Neural progenitor cell (in vitro differentiated cells): Measurements from ENCODE around the gene FAM89B. TPM values are rescaled to one million over a fixed set of nuclear protein-coding genes. Genes with fewer than 3 reads are reported as not detected.

Source experiments
- DNase-seq: peaks from one replicate; pipeline ENCODE4 v3.0.0-alpha.2; 2016; ENCODE audit warnings: low spot score
- H2AFZ ChIP-seq: fragments of 200-600 bp; sonication (generic); replicated peaks from 2 replicates; pipeline ENCODE4 v1.6.1; 2016; ENCODE audit warnings: antibody characterized with exemption
- H3F3A ChIP-seq: fragments of 200-600 bp; sonication (generic); 2 replicates; pipeline ENCODE4 v1.6.1; 2016; ENCODE audit warnings: antibody characterized with exemption, low read depth
- H3K27ac ChIP-seq: fragments of 200-600 bp; sonication (generic); 2 replicates; pipeline ENCODE4 v1.5.1; 2016; ENCODE audit warnings: mild to moderate bottlenecking
- H3K27me3 ChIP-seq: fragments of 200-600 bp; sonication (generic); 2 replicates; pipeline ENCODE4 v1.6.1; 2016; ENCODE audit warnings: mild to moderate bottlenecking, moderate library complexity
- H3K36me3 ChIP-seq: fragments of 200-600 bp; sonication (generic); 2 replicates; pipeline ENCODE4 v1.5.1; 2016
- H3K4me1 ChIP-seq: fragments of 200-600 bp; sonication (generic); 2 replicates; pipeline ENCODE4 v1.6.1; 2016; ENCODE audit warnings: mixed run types
- H3K4me2 ChIP-seq: fragments of 200-600 bp; sonication (generic); 2 replicates; pipeline ENCODE4 v1.6.1; 2016
- H3K4me3 ChIP-seq: fragments of 200-600 bp; sonication (generic); 2 replicates; pipeline ENCODE4 v1.5.1; 2016
- H3K79me2 ChIP-seq: fragments of 200-600 bp; sonication (generic); 2 replicates; pipeline ENCODE4 v1.6.1; 2016; ENCODE audit warnings: low read depth
- H3K9ac ChIP-seq: fragments of 200-600 bp; sonication (generic); 2 replicates; pipeline ENCODE4 v1.6.1; 2016
- H3K9me3 ChIP-seq: fragments of 200-600 bp; sonication (generic); 2 replicates; pipeline ENCODE4 v1.5.1; 2016; ENCODE audit warnings: low read depth
- H4K20me1 ChIP-seq: fragments of 200-600 bp; sonication (generic); 2 replicates; pipeline ENCODE4 v1.6.1; 2016; ENCODE audit warnings: low read depth
- H3K27ac Mint-ChIP-seq: 3 replicates; pipeline ENCODE4 v1.8.0; 2021; ENCODE audit warnings: mixed read lengths
- H3K27me3 Mint-ChIP-seq: 2 replicates; pipeline ENCODE4 v1.8.0; 2022; ENCODE audit warnings: low read depth, mild to moderate bottlenecking, inconsistent platforms, moderate library complexity, mixed read lengths; ENCODE audit not compliant: insufficient read depth
- H3K36me3 Mint-ChIP-seq: 3 replicates; pipeline ENCODE4 v1.8.0; 2021; ENCODE audit warnings: mixed read lengths
- H3K4me1 Mint-ChIP-seq: 3 replicates; pipeline ENCODE4 v1.8.0; 2021; ENCODE audit warnings: mixed read lengths
- H3K4me3 Mint-ChIP-seq: 3 replicates; pipeline ENCODE4 v1.8.0; 2021; ENCODE audit warnings: mild to moderate bottlenecking, moderate library complexity, mixed read lengths
- H3K9me3 Mint-ChIP-seq: 3 replicates; pipeline ENCODE4 v1.8.0; 2020; ENCODE audit warnings: mixed read lengths
- EZH2 ChIP-seq: fragments of 200-600 bp; sonication (generic); IDR thresholded peaks from 2 replicates; pipeline ENCODE4 v1.6.1; 2017; ENCODE audit warnings: antibody characterized with exemption, mild to moderate bottlenecking, moderate library complexity
- EZH2phosphoT487 ChIP-seq: fragments of 200-600 bp; sonication (generic); IDR thresholded peaks from 2 replicates; pipeline ENCODE4 v1.6.1; 2017; ENCODE audit warnings: antibody characterized with exemption
- total RNA-seq: library from RNA; depleted of rRNA; stranded (reverse); fragments of >200 nt; gene quantifications from 2 replicates; pipeline ENCODE4 v1.2.3, GENCODE V29; 2015; ENCODE audit warnings: low replicate concordance
- TF ChIP-seq, protein P1 (sequence below): fragments of 200-600 bp; sonication (generic); IDR thresholded peaks from 2 replicates; pipeline ENCODE4 v1.5.1; 2017; ENCODE audit warnings: antibody characterized with exemption, mild to moderate bottlenecking

FAM89B gene
- total RNA-seq, 1 donor from 2014 or later, result 11.7 TPM

DNA sequence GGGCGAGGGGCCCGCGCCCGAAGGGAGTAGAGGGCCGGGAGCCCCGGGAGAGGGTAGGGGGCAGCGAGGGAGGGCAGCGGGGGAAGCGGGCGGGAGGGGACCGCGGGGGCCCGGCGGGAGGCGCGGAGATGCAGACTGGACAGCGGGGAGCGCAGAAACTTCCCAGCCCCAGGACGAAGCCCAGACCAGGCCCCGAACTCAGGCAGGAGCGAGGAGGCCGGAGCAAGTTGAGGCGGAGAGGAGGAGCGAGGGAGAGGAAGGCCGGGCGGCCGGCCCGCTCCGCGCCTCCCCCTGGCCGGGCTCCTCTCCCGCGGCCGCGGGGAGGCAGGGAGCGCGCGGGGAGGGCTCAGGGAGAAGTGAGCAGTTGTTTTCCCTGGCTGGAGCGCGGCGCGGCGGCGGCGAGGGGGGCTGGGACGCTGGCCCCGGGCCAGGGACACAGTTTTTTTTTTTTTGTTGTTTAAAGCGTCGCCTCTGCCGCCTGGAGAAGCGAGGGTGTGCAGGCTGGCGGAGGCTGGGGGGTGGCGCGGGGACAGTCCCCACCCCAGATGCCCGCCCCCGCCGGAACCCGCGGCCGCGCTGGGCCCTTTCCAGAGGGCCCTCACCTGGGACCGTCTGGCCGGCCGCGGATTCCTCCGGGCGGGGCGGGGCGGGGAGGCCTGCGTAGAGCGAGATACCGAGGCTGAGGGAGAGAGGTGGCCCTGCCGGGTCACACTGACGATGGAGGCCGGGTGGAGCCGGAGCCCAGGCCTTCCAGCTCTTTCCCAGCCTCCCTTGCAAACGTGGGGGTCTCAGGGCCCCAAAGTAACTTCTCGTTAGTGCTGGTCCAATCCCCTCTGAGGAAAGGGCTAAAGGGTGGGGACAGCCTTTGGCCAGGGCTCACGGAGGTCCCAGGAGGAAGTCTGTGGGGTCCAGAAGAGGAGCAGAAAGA, 14.1 kb upstream of the FAM89B start, which contains the start of gene LTBP3:
Gene LTBP3 (minus strand): TSS at position 358 of the 928 bp plus-strand sequence. CDS start 400 bp downstream, outside the sequence.
- Mint-ChIP-seq H3K4me1 (peaks cover 62% of the 10 kb centered on the region), H3K36me3 (no peaks in the 10 kb centered on the region), H3K27ac (peak within 1 kb of the TSS; percentile 79), H3K4me3 (peak within 1 kb of the TSS; percentile 86), H3K27me3 (peaks cover 17% of the 10 kb centered on the region), H3K9me3 (no peaks in the 10 kb centered on the region)
- no peak within 1 kb of the TSS for H3K27ac ChIP-seq
- no peaks in the 10 kb centered on the region for H4K20me1 ChIP-seq
- H3K4me1 ChIP-seq, result peaks cover 39% of the 10 kb centered on the region
- H3K9me3 ChIP-seq, result no peaks in the 10 kb centered on the region
- peak within 1 kb of the TSS; percentile 96 for H3K4me2 ChIP-seq
- TF ChIP-seq EZH2, result peak; percentile 46
- TF ChIP-seq EZH2phosphoT487, result no peak
- peak; percentile 69 for DNase-seq
- no peak within 1 kb of the TSS for H2AFZ ChIP-seq
- H3K36me3 ChIP-seq, result no peaks in the 10 kb centered on the region
- H3K9ac ChIP-seq, result no peak within 1 kb of the TSS
- H3K4me3 ChIP-seq, result peak within 1 kb of the TSS; percentile 71
- H3K79me2 ChIP-seq, result no peaks in the 10 kb centered on the region
- peaks cover 45% of the 10 kb centered on the region for H3F3A ChIP-seq
- H3K27me3 ChIP-seq, result peaks cover 66% of the 10 kb centered on the region

DNA sequence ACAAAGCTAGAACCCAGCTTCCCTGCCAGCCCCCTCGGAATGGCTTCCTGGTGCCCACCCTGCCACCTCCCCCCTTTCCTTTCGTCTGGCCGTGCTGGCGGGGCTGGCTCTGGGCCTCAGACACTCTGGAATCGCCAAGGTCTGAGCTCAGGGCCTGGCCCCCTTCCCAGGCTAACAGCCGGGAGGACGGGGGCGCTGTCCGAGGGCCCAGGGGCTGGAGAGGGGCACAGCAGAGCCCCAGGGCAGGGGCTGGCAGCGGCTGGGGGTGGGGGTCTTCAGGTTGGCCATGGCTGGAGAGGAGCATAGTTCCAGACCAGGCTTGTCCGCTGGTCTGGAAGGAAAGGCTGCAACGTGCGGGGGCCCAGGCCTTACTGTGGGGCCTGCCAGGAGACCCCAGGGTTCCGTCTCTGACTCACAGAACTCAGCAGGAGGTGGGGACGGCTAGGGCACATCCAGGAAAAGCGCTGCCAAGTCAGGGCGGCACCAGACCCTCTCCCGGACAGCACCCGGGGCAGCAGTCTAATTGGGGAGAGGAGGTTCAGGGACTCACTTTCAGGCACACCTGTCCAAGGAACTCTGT, 13.3 kb upstream of the FAM89B start:
- DNase-seq, result no peak
- Histone ChIP-seq H3K4me2 (peak overlapping the region; percentile 96), H3K79me2 (no peaks in the 10 kb centered on the region), H4K20me1 (no peaks in the 10 kb centered on the region), H3K36me3 (no peaks in the 10 kb centered on the region), H3K27me3 (peaks cover 59% of the 10 kb centered on the region), H3K4me1 (peaks cover 32% of the 10 kb centered on the region), H3K9ac (no peak overlapping the region), H3K9me3 (no peaks in the 10 kb centered on the region), H3K4me3 (peak overlapping the region; percentile 71), H3K27ac (no peak overlapping the region), H3F3A (peaks cover 41% of the 10 kb centered on the region), H2AFZ (no peak overlapping the region)
- no peak overlapping the region for H3K27ac Mint-ChIP-seq
- TF ChIP-seq, protein P1, sequence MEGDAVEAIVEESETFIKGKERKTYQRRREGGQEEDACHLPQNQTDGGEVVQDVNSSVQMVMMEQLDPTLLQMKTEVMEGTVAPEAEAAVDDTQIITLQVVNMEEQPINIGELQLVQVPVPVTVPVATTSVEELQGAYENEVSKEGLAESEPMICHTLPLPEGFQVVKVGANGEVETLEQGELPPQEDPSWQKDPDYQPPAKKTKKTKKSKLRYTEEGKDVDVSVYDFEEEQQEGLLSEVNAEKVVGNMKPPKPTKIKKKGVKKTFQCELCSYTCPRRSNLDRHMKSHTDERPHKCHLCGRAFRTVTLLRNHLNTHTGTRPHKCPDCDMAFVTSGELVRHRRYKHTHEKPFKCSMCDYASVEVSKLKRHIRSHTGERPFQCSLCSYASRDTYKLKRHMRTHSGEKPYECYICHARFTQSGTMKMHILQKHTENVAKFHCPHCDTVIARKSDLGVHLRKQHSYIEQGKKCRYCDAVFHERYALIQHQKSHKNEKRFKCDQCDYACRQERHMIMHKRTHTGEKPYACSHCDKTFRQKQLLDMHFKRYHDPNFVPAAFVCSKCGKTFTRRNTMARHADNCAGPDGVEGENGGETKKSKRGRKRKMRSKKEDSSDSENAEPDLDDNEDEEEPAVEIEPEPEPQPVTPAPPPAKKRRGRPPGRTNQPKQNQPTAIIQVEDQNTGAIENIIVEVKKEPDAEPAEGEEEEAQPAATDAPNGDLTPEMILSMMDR, result no peak
- TF ChIP-seq EZH2phosphoT487 (no peak), EZH2 (no peak)
- H3K4me3 Mint-ChIP-seq, result peak overlapping the region; percentile 80
- H3K36me3 Mint-ChIP-seq, result no peaks in the 10 kb centered on the region
- peaks cover 20% of the 10 kb centered on the region for H3K27me3 Mint-ChIP-seq
- peaks cover 62% of the 10 kb centered on the region for H3K4me1 Mint-ChIP-seq
- H3K9me3 Mint-ChIP-seq, result no peaks in the 10 kb centered on the region

DNA sequence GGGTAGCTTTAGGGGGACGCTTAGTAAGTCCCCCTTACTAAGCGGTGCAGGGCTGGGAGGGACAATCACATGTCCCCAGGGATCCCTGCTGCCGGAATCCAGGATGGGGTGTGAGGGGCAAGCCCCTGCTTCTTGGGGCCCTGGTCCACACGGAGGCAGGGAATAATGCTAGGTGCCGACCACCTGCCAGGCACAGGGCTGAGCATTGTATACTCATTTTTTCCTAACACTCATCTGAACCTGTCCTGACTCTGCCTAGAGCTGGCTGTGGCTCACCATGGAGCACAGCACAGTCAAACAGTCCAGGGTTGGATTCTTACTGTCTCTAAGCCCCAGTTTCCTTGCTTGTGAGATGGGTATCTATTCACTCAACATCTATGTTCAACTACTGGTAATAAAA, 12.8 kb upstream of the FAM89B start:
- TF ChIP-seq, protein P1, result no peak
- TF ChIP-seq EZH2 (no peak), EZH2phosphoT487 (no peak)
- H3K4me3 Mint-ChIP-seq, result peak overlapping the region; percentile 80
- peaks cover 41% of the 10 kb centered on the region for H3F3A ChIP-seq
- H3K4me1 ChIP-seq, result peaks cover 30% of the 10 kb centered on the region
- no peaks in the 10 kb centered on the region for H4K20me1 ChIP-seq
- H3K4me2 ChIP-seq, result no peak overlapping the region
- H3K4me3 ChIP-seq, result no peak overlapping the region
- peaks cover 58% of the 10 kb centered on the region for H3K4me1 Mint-ChIP-seq
- no peaks in the 10 kb centered on the region for H3K9me3 ChIP-seq
- no peaks in the 10 kb centered on the region for H3K79me2 ChIP-seq
- DNase-seq, result no peak
- H2AFZ ChIP-seq, result no peak overlapping the region
- no peaks in the 10 kb centered on the region for H3K36me3 Mint-ChIP-seq
- peaks cover 17% of the 10 kb centered on the region for H3K27me3 Mint-ChIP-seq
- H3K36me3 ChIP-seq, result no peaks in the 10 kb centered on the region
- no peak overlapping the region for H3K9ac ChIP-seq
- H3K9me3 Mint-ChIP-seq, result no peaks in the 10 kb centered on the region
- no peak overlapping the region for H3K27ac Mint-ChIP-seq
- no peak overlapping the region for H3K27ac ChIP-seq
- peaks cover 54% of the 10 kb centered on the region for H3K27me3 ChIP-seq
